ENCODE results near the gene CCDC91.
"Not testable (repeated sequence)": the region's sequence is repeated elsewhere in the genome, so short reads cannot be mapped to it uniquely, and the experiment has no call there.

The CCDC91 gene

DNA sequence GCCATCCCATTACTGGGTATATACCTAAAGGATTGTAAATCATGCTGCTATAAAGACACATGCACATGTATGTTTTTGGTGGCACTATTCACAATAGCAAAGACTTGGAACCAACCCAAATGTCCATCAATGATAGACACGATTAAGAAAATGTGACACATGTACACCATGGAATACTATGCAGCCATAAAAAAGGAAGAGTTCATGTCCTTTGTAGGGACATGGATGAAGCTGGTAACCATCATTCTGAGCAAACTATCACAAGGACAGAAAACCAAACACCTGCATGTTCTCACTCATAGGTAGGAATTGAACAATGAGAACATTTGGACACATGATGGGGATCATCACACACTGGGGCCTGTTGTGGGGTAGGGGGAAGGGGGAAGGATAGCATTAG is 288.8 kb downstream of the CCDC91 start:
- not testable (repeated sequence) for H3K27ac Mint-ChIP-seq, H3K9me3 Mint-ChIP-seq, DNase-seq, H3K27me3 Mint-ChIP-seq, H3K4me3 Mint-ChIP-seq, H3K4me1 Mint-ChIP-seq, ATAC-seq
- H3K36me3 Mint-ChIP-seq (ENCODE audit: low read depth) = peaks cover 26% of the 10 kb centered on the region

DNA sequence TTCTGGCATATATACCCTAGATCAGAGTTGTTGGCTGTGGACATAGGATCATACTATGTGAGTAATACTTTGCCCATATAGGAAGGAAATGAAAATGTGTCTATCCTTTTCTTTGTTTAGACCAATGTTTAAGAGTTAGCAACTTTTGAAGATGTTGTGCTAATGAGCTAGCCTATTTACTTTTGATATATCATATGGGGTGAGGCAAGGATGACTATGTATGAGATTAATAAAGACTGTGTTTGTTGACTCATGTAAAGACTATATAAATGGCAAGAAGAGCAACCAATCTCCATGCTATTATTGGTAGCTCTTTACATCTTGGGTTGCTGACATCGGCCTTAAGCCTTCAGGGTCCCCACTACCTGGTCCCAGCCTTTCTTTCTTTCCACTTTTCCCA is 289.4 kb downstream of the CCDC91 start:
- ATAC-seq (no peak), DNase-seq (no peak)
- Mint-ChIP-seq H3K36me3 (ENCODE audit: low read depth) (peaks cover 22% of the 10 kb centered on the region), H3K4me1 (no peaks in the 10 kb centered on the region), H3K4me3 (no peak overlapping the region), H3K27me3 (no peaks in the 10 kb centered on the region), H3K9me3 (peaks cover 2% of the 10 kb centered on the region), H3K27ac (no peak overlapping the region)

DNA sequence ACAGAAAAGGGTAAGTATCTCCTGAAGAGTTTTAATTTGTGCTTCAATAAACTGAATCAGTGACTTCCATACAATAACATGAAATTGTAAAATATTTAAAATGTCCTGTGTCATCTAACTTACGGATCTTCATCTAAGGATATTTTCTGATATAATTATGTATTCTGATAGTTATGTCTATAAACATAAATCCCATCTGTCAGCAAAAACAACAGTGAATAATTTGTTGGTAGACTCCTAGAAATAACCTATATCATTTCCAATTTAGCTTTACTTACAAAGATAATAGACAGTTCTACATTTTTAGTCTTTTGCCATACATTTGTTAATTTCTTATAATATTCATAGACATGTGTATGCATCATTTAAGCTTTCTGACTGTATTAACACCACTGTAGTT is 293.9 kb downstream of the CCDC91 start:
- no peak for ATAC-seq
- peaks cover 11% of the 10 kb centered on the region for H3K36me3 Mint-ChIP-seq (ENCODE audit: low read depth)
- H3K4me3 Mint-ChIP-seq = no peak overlapping the region
- DNase-seq = no peak
- H3K4me1 Mint-ChIP-seq = no peaks in the 10 kb centered on the region
- no peaks in the 10 kb centered on the region for H3K9me3 Mint-ChIP-seq
- H3K27ac Mint-ChIP-seq = no peak overlapping the region
- H3K27me3 Mint-ChIP-seq = no peaks in the 10 kb centered on the region

DNA sequence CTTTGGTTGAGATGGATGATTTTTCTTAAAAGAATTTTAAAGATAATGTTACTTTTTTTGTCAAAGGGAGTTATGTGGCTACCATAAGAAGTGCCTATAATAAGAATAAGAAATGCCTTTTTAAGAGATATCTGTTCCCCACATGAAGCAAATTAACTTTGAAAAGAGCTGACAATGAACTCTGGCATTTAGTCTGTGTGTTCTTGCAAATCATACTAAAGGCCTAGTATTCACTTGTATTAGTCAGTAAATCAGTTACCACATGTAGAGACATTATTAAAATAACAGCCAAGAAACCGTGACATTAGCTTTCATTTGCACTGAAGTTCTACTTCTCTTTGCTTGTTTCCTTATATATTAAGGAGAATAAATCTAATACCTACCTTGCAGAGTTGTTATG is 296.3 kb downstream of the CCDC91 start:
- peaks cover 14% of the 10 kb centered on the region for H3K36me3 Mint-ChIP-seq (ENCODE audit: low read depth)
- H3K27ac Mint-ChIP-seq = no peak overlapping the region
- H3K4me1 Mint-ChIP-seq = no peaks in the 10 kb centered on the region
- H3K9me3 Mint-ChIP-seq = no peaks in the 10 kb centered on the region
- H3K27me3 Mint-ChIP-seq = no peaks in the 10 kb centered on the region
- ATAC-seq (no peak), DNase-seq (no peak)
- no peak overlapping the region for H3K4me3 Mint-ChIP-seq

DNA sequence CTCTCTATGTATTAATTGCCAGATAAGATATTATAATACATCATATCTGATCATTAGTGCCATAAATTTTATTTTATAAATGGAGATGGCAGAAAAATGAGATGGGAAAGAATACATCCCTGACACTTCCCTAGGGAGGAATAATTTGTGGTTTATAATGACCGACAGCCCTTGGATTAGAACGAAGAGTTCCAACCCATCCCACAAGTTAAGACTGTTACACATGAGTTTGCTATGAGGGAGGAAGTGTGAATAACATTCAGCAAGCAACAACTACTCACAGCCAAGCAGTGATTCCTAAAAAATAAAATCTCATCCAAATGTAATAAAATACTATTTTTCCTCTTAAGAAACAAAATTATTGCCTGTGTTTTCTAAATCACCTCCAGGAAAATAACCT is 299.0 kb downstream of the CCDC91 start:
- DNase-seq (no peak), ATAC-seq (no peak)
- no peaks in the 10 kb centered on the region for H3K9me3 Mint-ChIP-seq
- no peaks in the 10 kb centered on the region for H3K27me3 Mint-ChIP-seq
- H3K27ac Mint-ChIP-seq = no peak overlapping the region
- no peak overlapping the region for H3K4me3 Mint-ChIP-seq
- H3K36me3 Mint-ChIP-seq (ENCODE audit: low read depth) = peaks cover 6% of the 10 kb centered on the region
- no peaks in the 10 kb centered on the region for H3K4me1 Mint-ChIP-seq

DNA sequence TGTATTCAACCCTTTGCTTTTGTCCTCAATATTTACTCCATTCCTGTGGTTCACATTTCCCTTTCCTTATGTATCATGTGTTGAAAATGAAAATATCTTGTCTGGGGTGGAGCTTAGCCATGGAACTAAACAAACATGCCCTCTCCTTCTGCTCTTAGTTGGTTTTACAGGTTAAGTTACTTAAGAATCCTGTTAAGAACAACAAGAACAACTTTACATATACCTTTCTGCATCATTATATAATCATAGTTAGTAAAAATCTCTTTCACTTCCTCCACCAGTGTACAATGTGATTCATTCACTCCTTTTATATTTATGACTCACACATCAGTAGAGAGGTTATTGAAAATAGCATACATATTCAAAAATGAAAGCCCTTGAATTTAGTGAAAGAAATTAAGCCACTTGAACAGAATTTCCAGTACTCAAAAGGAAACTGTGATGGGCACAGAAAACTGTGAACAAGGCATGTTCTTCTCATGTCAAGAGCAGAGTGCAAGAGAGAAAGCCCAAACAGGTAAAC is 307.7 kb downstream of the CCDC91 start:
- peak; percentile 95 for ATAC-seq
- no peak overlapping the region for H3K4me3 Mint-ChIP-seq
- H3K36me3 Mint-ChIP-seq (ENCODE audit: low read depth) = peaks cover 25% of the 10 kb centered on the region
- no peak for DNase-seq
- H3K9me3 Mint-ChIP-seq = peaks cover 7% of the 10 kb centered on the region
- no peaks in the 10 kb centered on the region for H3K27me3 Mint-ChIP-seq
- peaks cover 22% of the 10 kb centered on the region for H3K4me1 Mint-ChIP-seq
- peak overlapping the region; percentile 60 for H3K27ac Mint-ChIP-seq

DNA sequence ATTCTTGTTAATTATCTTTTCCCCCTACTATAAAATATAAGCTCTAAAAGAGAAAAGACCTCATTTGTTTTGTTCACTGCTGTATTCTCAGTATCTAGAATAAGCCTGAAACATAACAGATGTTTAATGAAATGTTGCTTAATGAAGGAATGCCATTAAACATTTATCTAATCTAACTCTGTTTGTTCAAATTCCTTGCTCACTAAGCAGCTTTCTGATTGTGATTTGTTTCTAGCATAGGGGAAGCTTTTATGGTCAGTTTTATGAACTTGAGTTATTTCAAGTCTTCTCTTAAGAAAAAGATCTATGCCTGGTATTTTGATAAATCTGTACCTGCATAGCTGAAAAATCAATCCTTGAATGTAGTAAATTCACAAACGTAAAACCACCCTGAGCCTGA is 308.6 kb downstream of the CCDC91 start:
- no peak overlapping the region for H3K4me3 Mint-ChIP-seq
- H3K27ac Mint-ChIP-seq = no peak overlapping the region
- H3K4me1 Mint-ChIP-seq = peaks cover 22% of the 10 kb centered on the region
- H3K36me3 Mint-ChIP-seq (ENCODE audit: low read depth) = peaks cover 25% of the 10 kb centered on the region
- H3K9me3 Mint-ChIP-seq = peaks cover 7% of the 10 kb centered on the region
- no peak for ATAC-seq
- no peak for DNase-seq
- no peaks in the 10 kb centered on the region for H3K27me3 Mint-ChIP-seq

DNA sequence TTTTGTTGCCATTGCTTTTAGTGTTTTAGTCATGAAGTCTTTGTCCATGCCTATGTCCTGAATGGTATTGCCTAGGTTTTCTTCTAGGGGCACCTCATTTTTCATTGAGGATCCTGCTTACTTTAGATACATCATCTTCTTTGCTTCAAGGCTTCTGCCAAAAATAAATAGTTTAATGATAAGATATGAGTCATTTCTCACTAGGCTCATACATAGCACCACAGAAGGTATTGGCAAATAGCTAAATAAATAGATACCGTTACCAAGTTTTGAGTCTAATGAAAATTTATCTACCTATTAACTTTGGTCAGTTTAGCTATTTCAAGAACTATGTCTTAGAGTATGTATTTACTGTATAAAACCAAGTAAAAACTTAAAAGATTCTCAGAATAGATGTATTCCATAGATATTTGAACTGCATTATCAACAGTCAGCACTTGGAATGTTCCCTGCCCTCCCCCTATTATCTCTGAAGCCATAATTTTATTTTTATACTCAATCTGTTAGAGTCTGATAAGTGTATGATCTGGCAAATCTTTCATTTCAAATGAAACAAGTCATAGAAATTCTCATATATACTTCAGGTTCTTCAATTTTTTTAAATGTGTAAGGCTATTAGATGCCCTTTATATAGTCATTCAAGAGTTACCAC is 310.2 kb downstream of the CCDC91 start:
- Mint-ChIP-seq H3K9me3 (peaks cover 7% of the 10 kb centered on the region), H3K4me3 (no peak overlapping the region), H3K27me3 (no peaks in the 10 kb centered on the region), H3K4me1 (peaks cover 22% of the 10 kb centered on the region), H3K36me3 (ENCODE audit: low read depth) (peaks cover 23% of the 10 kb centered on the region), H3K27ac (no peak overlapping the region)
- ATAC-seq = no peak
- DNase-seq = no peak

DNA sequence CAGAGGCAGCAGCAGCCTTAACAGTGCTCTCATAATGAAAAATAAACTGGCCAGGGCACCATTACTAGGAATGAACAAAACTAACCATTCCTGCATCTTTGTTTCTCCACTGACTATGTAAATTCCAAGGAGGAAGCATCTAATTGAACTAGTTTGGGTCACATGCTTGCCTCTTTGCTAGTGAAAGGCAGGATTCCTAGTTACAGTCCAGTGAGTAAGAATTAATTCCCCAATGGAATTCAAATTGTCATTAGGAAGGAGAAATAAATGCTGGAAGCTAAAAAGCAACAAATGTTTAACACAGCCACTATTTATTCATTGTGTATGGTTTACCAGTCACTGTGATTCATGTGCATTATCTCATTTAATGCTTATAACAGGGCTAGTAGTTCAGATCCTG is 316.0 kb downstream of the CCDC91 start:
- ATAC-seq (no peak), DNase-seq (no peak)
- H3K9me3 Mint-ChIP-seq = peaks cover 4% of the 10 kb centered on the region
- H3K4me1 Mint-ChIP-seq = no peaks in the 10 kb centered on the region
- no peak overlapping the region for H3K4me3 Mint-ChIP-seq
- peaks cover 11% of the 10 kb centered on the region for H3K36me3 Mint-ChIP-seq (ENCODE audit: low read depth)
- no peak overlapping the region for H3K27ac Mint-ChIP-seq
- no peaks in the 10 kb centered on the region for H3K27me3 Mint-ChIP-seq

DNA sequence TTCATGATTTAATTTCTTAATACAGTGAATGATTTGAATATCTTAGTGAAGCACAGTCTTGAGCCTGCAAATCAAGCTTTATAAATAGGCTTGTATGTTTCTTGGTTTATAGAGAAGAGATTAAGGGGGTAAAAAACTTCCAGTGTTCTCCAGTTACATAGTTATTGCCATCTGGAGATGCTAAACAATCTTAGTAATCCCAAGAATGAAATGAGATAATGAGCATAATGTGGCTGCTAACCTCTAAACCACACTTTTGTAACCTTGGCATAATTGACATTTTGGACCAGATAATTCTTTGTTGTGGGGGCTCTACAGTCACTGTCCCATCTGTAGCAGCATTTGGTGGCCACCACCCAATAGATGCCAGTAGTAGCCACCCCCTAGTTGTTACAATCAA is 316.8 kb downstream of the CCDC91 start:
- ATAC-seq = no peak
- H3K27me3 Mint-ChIP-seq = no peaks in the 10 kb centered on the region
- DNase-seq = no peak
- peaks cover 7% of the 10 kb centered on the region for H3K36me3 Mint-ChIP-seq (ENCODE audit: low read depth)
- no peak overlapping the region for H3K27ac Mint-ChIP-seq
- H3K9me3 Mint-ChIP-seq = peaks cover 1% of the 10 kb centered on the region
- no peak overlapping the region for H3K4me3 Mint-ChIP-seq
- no peaks in the 10 kb centered on the region for H3K4me1 Mint-ChIP-seq

DNA sequence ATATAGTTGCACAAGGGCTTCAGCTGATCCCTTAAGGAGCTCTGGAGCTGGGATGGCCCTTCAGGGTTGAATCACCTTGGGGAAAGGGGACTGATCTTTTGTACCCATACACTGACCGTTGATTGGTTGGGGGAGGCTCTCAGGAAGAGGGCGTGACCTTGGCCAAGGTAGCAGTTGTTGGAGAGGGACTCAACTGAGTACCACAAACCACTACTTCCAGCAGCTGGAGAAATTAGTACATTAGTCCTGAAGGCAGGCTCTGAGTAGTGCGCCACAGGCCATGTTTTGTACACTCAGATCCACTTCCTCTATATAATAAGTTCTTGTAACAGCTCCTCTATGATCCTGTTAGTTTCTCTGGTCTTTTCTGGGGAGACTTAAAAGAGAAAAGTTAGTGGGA is 317.6 kb downstream of the CCDC91 start:
- Mint-ChIP-seq H3K9me3 (no peaks in the 10 kb centered on the region), H3K27me3 (no peaks in the 10 kb centered on the region), H3K36me3 (ENCODE audit: low read depth) (peaks cover 7% of the 10 kb centered on the region), H3K4me3 (no peak overlapping the region), H3K4me1 (no peaks in the 10 kb centered on the region), H3K27ac (no peak overlapping the region)
- ATAC-seq = no peak
- no peak for DNase-seq

DNA sequence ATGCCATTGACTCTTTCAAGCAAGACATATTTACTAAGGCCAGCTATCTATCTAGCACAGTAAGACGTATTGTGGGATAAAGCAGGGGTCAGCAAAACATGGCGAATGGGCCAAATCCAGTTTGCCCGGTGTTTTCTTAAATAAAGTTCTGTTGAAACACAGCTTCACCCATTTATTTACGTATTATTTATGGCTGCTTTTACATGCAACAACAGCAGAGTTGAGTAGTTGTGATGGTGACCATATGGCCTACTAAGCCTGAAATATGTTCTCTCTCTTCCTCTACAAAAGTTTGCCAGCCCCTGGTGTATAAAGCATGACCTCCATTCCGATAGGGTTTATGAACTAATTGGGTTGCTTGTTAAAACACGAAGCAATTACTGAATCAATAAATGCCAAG is 322.1 kb downstream of the CCDC91 start:
- Mint-ChIP-seq H3K4me3 (no peak overlapping the region), H3K36me3 (ENCODE audit: low read depth) (peaks cover 17% of the 10 kb centered on the region), H3K9me3 (peaks cover 5% of the 10 kb centered on the region), H3K4me1 (no peaks in the 10 kb centered on the region), H3K27me3 (no peaks in the 10 kb centered on the region), H3K27ac (no peak overlapping the region)
- no peak for DNase-seq
- no peak for ATAC-seq

DNA sequence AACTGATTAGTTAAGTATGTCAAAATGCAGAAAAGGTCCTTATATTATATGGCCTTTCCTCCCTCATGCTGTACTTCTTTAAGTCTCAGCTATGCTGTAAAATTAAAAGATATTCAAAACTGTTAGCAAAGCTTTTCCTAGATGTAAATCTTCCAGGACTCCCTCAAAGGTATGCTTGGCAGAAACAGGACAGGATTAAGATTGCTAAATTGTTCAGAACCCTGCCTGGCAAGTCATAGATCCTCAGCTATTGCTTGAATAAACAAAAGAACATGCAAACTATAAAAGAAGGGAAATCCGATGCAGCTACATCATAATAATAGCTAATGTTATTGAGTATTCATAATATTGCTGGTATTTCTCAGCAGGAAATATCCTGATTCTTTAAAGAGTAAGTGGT is 322.6 kb downstream of the CCDC91 start:
- Mint-ChIP-seq H3K27me3 (no peaks in the 10 kb centered on the region), H3K4me3 (no peak overlapping the region), H3K36me3 (ENCODE audit: low read depth) (peaks cover 17% of the 10 kb centered on the region), H3K4me1 (no peaks in the 10 kb centered on the region), H3K27ac (no peak overlapping the region), H3K9me3 (peaks cover 7% of the 10 kb centered on the region)
- no peak for ATAC-seq
- DNase-seq = no peak

DNA sequence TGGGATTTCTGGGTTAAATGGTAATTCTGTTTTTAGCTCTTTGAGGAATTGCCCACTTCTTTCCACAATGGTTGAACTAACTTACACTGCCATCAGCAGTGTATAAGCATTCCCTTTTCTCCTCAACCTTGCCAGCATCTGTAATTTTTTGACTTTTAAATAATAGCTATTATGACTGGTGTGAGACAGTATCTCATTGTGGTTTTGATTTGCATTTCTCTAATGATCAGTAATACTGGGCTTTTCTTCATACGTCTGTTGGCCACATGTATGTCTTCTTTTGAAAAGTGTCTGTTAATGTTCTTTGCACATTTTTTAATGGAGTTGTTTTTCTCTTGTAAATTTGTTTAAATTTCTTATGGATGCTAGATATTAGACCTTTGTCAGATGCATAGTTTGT is 323.7 kb downstream of the CCDC91 start:
- DNase-seq (no peak), ATAC-seq (no peak)
- Mint-ChIP-seq H3K4me3 (no peak overlapping the region), H3K4me1 (no peaks in the 10 kb centered on the region), H3K27ac (no peak overlapping the region), H3K27me3 (no peaks in the 10 kb centered on the region), H3K36me3 (ENCODE audit: low read depth) (peaks cover 26% of the 10 kb centered on the region), H3K9me3 (peaks cover 16% of the 10 kb centered on the region)

DNA sequence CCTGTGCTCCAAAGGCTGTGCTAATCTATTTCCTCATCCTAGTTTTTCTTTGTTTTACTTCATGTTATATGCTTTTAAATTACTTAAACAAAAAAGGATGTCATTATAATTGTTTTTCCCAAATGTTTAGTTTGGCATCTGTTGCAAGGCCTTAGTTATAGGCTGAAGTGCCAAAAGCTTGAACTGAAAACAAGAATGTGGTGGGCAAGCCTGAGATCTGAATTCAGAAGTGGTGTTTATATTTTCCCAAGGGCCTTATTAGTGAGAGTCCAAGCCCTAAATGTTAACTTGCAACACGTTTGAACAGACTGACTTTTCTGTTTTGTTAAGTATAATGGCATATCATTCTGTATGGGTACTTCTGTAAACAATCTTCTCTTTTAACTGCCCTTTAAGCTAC is 326.8 kb downstream of the CCDC91 start:
- no peaks in the 10 kb centered on the region for H3K4me1 Mint-ChIP-seq
- H3K27me3 Mint-ChIP-seq = no peaks in the 10 kb centered on the region
- no peak overlapping the region for H3K27ac Mint-ChIP-seq
- ATAC-seq (no peak), DNase-seq (no peak)
- H3K9me3 Mint-ChIP-seq = peaks cover 21% of the 10 kb centered on the region
- peaks cover 31% of the 10 kb centered on the region for H3K36me3 Mint-ChIP-seq (ENCODE audit: low read depth)
- H3K4me3 Mint-ChIP-seq = no peak overlapping the region
